GM23338 (cell line): Measurements from ENCODE around the gene NAPB. TPM values are rescaled to one million over a fixed set of nuclear protein-coding genes. Genes with fewer than 3 reads are reported as not detected.

Experiments
- ATAC-seq: fragments of 200-7000 bp; cut with Tn5 transposase; 3 replicates; pipeline ENCODE4 v1.9.1; 2020
- DNase-seq: peaks from one replicate; pipeline ENCODE4 v3.0.0-alpha.2; 2015; ENCODE audit warnings: low spot score
- H2AFZ ChIP-seq: fragments of 200-600 bp; sonication (generic); 2 replicates; pipeline ENCODE4 v1.8.0; 2016; ENCODE audit warnings: antibody characterized with exemption, mild to moderate bottlenecking, moderate library complexity
- H3F3A ChIP-seq: fragments of 200-600 bp; sonication (generic); replicated peaks from 2 replicates; pipeline ENCODE4 v1.8.0; 2017; ENCODE audit warnings: antibody characterized with exemption, mixed run types, low read depth
- H3K27ac ChIP-seq: fragments of 200-600 bp; sonication (generic); 2 replicates; pipeline ENCODE4 v1.6.1; 2016; ENCODE audit warnings: low read depth
- H3K27me3 ChIP-seq: fragments of 200-600 bp; sonication (generic); 2 replicates; pipeline ENCODE4 v1.8.0; 2016; ENCODE audit warnings: mild to moderate bottlenecking, mixed run types, moderate library complexity; ENCODE audit not compliant: insufficient read depth
- H3K36me3 ChIP-seq: fragments of 200-600 bp; sonication (generic); 2 replicates; pipeline ENCODE4 v1.8.0; 2016; ENCODE audit warnings: mild to moderate bottlenecking; ENCODE audit not compliant: insufficient read depth
- H3K4me1 ChIP-seq: fragments of 200-600 bp; sonication (generic); 2 replicates; pipeline ENCODE4 v1.8.0; 2016; ENCODE audit warnings: mild to moderate bottlenecking, moderate library complexity; ENCODE audit not compliant: insufficient read depth
- H3K4me2 ChIP-seq: fragments of 200-600 bp; sonication (generic); 2 replicates; pipeline ENCODE4 v1.7.1; 2017; ENCODE audit warnings: mixed run types
- H3K4me3 ChIP-seq: fragments of 200-600 bp; sonication (generic); 2 replicates; pipeline ENCODE4 v1.6.1; 2016; ENCODE audit warnings: mixed run types
- H3K79me2 ChIP-seq: fragments of 200-600 bp; sonication (generic); replicated peaks from 2 replicates; pipeline ENCODE4 v1.8.0; 2017; ENCODE audit warnings: mild to moderate bottlenecking; ENCODE audit not compliant: insufficient read depth
- H3K9me2 ChIP-seq: fragments of 200-600 bp; sonication (generic); 2 replicates; pipeline ENCODE4 v1.8.0; 2017; ENCODE audit not compliant: insufficient read depth
- H4K20me1 ChIP-seq: fragments of 200-600 bp; sonication (generic); replicated peaks from 2 replicates; pipeline ENCODE4 v1.8.0; 2017; ENCODE audit warnings: mild to moderate bottlenecking; ENCODE audit not compliant: insufficient read depth
- H3K27ac Mint-ChIP-seq: 2 replicates; pipeline ENCODE4 v1.8.0; 2020; ENCODE audit warnings: inconsistent platforms, mild to moderate bottlenecking, moderate library complexity, mixed read lengths
- H3K27me3 Mint-ChIP-seq: 3 replicates; pipeline ENCODE4 v1.8.0; 2022; ENCODE audit warnings: low read depth, mild to moderate bottlenecking, moderate library complexity, mixed read lengths, inconsistent platforms; ENCODE audit not compliant: insufficient read depth, poor library complexity
- H3K36me3 Mint-ChIP-seq: 3 replicates; pipeline ENCODE4 v1.8.0; 2021; ENCODE audit warnings: low read depth, mild to moderate bottlenecking, inconsistent platforms, moderate library complexity, mixed read lengths
- H3K4me1 Mint-ChIP-seq: 3 replicates; pipeline ENCODE4 v1.8.0; 2020; ENCODE audit warnings: mild to moderate bottlenecking, inconsistent platforms, mixed read lengths
- H3K4me3 Mint-ChIP-seq: 3 replicates; pipeline ENCODE4 v1.8.0; 2021; ENCODE audit warnings: moderate library complexity, mild to moderate bottlenecking, inconsistent platforms, mixed read lengths
- H3K9me3 Mint-ChIP-seq: 3 replicates; pipeline ENCODE4 v1.8.0; 2020; ENCODE audit warnings: moderate library complexity, mild to moderate bottlenecking, inconsistent platforms, mixed read lengths
- CREB1 ChIP-seq: fragments of 250-450 bp; sonication (Bioruptor Pico); IDR thresholded peaks from 2 replicates; pipeline ENCODE4 v1.5.0; 2020; ENCODE audit warnings: low read depth, mild to moderate bottlenecking, moderate library complexity
- EZH2 ChIP-seq: fragments of 200-600 bp; sonication (generic); IDR thresholded peaks from one replicate; pipeline ENCODE4 v1.8.0; 2017; ENCODE audit warnings: antibody characterized with exemption, mild to moderate bottlenecking, low read depth; ENCODE audit not compliant: unreplicated experiment
- JUNB ChIP-seq: IDR thresholded peaks from one replicate; pipeline ENCODE4 v1.6.1; 2016; ENCODE audit warnings: antibody characterized with exemption; ENCODE audit not compliant: unreplicated experiment
- POLR2AphosphoS5 ChIP-seq: IDR thresholded peaks from 2 replicates; pipeline ENCODE4 v1.6.1; 2016; ENCODE audit warnings: antibody characterized with exemption, low read depth
- STAT1 ChIP-seq: IDR thresholded peaks from one replicate; pipeline ENCODE4 v1.6.1; 2016; ENCODE audit warnings: antibody characterized with exemption; ENCODE audit not compliant: unreplicated experiment
- ZNF331 ChIP-seq: fragments of 250-450 bp; sonication (Bioruptor Pico); IDR thresholded peaks from 2 replicates; pipeline ENCODE4 v1.5.0; 2020; ENCODE audit warnings: low read depth, mild to moderate bottlenecking, moderate library complexity
- ZNF462 ChIP-seq: fragments of 250-450 bp; sonication (Bioruptor Pico); IDR thresholded peaks from 2 replicates; pipeline ENCODE4 v1.5.0; 2020; ENCODE audit warnings: mild to moderate bottlenecking, moderate library complexity
- polyA plus RNA-seq: library from polyadenylated mRNA; unstranded; fragments of >200 nt; fragmentation: Nextera tagmentation; extraction: Ambion mirVana; gene quantifications from 2 replicates; pipeline ENCODE4 v1.2.1, GENCODE V29; 2016
- total RNA-seq: library from RNA; depleted of rRNA; stranded (reverse); fragments of >200 nt; shearing (Covaris generic); gene quantifications from 2 replicates; pipeline ENCODE4 v1.2.3, GENCODE V29; 2014
- TF ChIP-seq, protein P1 (sequence below): IDR thresholded peaks from 2 replicates; pipeline ENCODE4 v1.6.1; 2016; ENCODE audit warnings: antibody characterized with exemption

NAPB gene
- total and polyA plus RNA-seq, 2 experiments from 2014 or later, result 7.3 to 18.1 TPM

DNA sequence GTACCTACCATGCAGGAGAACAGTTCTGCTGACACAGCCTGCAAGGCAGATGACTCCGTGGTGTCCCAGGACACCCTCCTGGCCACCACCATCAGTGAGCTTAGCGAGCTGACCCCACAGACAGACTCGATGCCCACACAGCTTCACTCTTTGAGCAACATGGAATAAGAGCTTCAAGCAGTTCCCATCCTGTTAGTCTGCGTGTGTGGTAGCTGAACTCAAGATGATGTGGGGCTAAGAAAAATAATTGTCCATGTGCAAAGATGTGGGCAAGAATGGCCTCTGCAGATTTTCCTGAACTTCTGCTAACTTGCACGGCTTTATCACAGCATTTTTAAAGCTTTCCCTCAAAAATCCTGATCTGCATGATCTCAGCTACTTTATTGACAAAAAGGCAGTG, 51.0 kb downstream of the NAPB start (continued):
- TF ChIP-seq JUNB (no peak), CREB1 (no peak), ZNF462 (no peak), ZNF331 (no peak), STAT1 (no peak)

- H4K20me1 ChIP-seq, result peaks cover 28% of the 10 kb centered on the region
- no peaks in the 10 kb centered on the region for H3K9me2 ChIP-seq
- no peaks in the 10 kb centered on the region for H3F3A ChIP-seq
- no peaks in the 10 kb centered on the region for H3K27me3 ChIP-seq
- no peak overlapping the region for H2AFZ ChIP-seq
- Mint-ChIP-seq H3K36me3 (peaks cover 67% of the 10 kb centered on the region), H3K9me3 (no peaks in the 10 kb centered on the region), H3K27ac (no peak overlapping the region), H3K4me3 (no peak overlapping the region), H3K27me3 (peaks cover 10% of the 10 kb centered on the region), H3K4me1 (peaks cover 14% of the 10 kb centered on the region)
- no peak overlapping the region for H3K4me2 ChIP-seq
- TF ChIP-seq EZH2 (no peak), STAT1 (no peak), POLR2AphosphoS5 (no peak), CREB1 (no peak), ZNF462 (no peak)
- TF ChIP-seq, protein P1, sequence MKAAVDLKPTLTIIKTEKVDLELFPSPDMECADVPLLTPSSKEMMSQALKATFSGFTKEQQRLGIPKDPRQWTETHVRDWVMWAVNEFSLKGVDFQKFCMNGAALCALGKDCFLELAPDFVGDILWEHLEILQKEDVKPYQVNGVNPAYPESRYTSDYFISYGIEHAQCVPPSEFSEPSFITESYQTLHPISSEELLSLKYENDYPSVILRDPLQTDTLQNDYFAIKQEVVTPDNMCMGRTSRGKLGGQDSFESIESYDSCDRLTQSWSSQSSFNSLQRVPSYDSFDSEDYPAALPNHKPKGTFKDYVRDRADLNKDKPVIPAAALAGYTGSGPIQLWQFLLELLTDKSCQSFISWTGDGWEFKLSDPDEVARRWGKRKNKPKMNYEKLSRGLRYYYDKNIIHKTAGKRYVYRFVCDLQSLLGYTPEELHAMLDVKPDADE, result no peak
- DNase-seq (no peak), ATAC-seq (no peak)
- H3K4me3 ChIP-seq, result no peak overlapping the region
- no peak overlapping the region for H3K27ac ChIP-seq
- peaks cover 40% of the 10 kb centered on the region for H3K79me2 ChIP-seq
- peaks cover 4% of the 10 kb centered on the region; the same call in 1 of the 2 replicates for H3K4me1 ChIP-seq
- H3K36me3 ChIP-seq, result peaks cover 14% of the 10 kb centered on the region; the same call in 1 of the 2 replicates
Measured at GRCh38 chr20:23369072-23369823, 52.0 kb downstream of the NAPB start.
